ENCODE data around the gene COLEC12. TPM values are rescaled to one million over a fixed set of nuclear protein-coding genes. Genes with fewer than 3 reads are reported as not detected.

Gene COLEC12
- total and polyA plus RNA-seq, 8 donors, result 32.9 to 124 (median 103) TPM

DNA sequence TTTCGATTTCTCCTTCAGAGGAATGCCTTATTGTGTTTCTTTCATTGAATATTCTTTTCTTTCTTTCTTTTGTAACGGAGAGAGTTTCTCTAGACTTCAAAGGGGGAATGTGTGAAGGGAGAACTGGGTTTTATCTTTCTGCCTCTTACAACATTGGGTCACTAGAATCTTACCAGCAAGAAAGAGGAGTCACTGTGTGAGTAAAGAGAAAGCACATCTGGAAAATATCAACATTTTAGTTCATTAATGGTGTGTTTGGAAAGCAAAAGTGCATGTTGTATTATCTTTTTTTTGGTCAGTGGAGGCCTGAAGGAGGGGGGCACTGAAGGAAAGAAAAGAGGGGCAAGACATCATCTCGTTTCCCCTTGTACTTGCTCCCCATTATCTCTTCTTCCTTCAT is 146.0 kb downstream of the COLEC12 start:
- Histone ChIP-seq H3K9me3 (no peaks in the 10 kb centered on the region), H3K27me3 (no peaks in the 10 kb centered on the region), H3K4me3 (no peak overlapping the region), H3K27ac (peak overlapping the region in 1 of 2 donors; percentile 22), H3K36me3 (no peaks in the 10 kb centered on the region), H3K4me1 (no peaks in the 10 kb centered on the region)
- ATAC-seq, result peak; percentile 24
- intact Hi-C loops (cut with DNase I), result no loop called here
- DNase-seq, result peak in 2 of 4 donors; percentile 74 to 80
- TF ChIP-seq, protein P1, sequence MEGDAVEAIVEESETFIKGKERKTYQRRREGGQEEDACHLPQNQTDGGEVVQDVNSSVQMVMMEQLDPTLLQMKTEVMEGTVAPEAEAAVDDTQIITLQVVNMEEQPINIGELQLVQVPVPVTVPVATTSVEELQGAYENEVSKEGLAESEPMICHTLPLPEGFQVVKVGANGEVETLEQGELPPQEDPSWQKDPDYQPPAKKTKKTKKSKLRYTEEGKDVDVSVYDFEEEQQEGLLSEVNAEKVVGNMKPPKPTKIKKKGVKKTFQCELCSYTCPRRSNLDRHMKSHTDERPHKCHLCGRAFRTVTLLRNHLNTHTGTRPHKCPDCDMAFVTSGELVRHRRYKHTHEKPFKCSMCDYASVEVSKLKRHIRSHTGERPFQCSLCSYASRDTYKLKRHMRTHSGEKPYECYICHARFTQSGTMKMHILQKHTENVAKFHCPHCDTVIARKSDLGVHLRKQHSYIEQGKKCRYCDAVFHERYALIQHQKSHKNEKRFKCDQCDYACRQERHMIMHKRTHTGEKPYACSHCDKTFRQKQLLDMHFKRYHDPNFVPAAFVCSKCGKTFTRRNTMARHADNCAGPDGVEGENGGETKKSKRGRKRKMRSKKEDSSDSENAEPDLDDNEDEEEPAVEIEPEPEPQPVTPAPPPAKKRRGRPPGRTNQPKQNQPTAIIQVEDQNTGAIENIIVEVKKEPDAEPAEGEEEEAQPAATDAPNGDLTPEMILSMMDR (IDR thresholded peaks at IDR 0.05), result no peak

DNA sequence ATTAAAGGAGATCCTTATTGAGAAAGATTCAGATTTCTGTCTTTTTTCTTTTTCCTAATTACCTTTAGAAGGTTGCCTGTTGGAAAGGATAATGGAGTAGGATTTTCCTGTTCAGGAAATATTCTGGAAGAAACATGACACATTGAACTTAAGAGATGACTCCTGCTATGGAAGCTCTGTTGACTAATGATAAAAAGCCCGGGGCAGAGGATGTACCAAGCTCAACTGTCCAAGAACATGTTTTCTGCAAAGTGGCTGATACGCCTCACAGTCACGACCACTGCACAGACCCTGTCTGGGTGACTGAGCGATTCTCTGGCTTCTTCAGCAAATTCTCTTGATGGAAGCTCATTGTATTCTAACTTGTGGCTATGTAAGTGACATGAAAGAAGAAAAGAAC is 146.5 kb downstream of the COLEC12 start:
- Histone ChIP-seq H3K9me3 (no peaks in the 10 kb centered on the region), H3K4me3 (no peak overlapping the region), H3K4me1 (no peaks in the 10 kb centered on the region), H3K27me3 (no peaks in the 10 kb centered on the region), H3K36me3 (no peaks in the 10 kb centered on the region), H3K27ac (peak overlapping the region in 1 of 2 donors; percentile 22)
- no peak for DNase-seq
- ATAC-seq, result no peak
- intact Hi-C loops (cut with DNase I), result no loop called here
- TF ChIP-seq, protein P1 (IDR thresholded peaks at IDR 0.05), result no peak

DNA sequence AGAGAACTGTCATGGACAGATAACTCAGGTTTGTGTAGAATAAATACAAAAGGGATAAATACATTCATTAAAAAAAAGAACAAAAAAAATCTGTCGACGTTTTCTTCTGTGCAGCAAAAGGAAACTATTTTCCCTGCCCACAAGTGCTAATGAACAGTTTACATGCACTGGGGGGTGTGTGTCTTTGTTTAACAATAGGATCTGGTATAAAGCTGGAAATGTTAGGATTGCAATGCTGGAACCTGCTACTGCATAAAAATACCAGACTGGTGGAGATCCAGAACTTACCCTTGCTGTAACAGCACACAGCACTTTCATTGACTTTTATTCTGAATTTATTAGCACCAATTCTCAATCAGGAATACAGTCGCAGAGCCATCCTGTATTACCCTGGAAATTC is 148.1 kb downstream of the COLEC12 start:
- DNase-seq, result no peak
- ATAC-seq, result no peak
- TF ChIP-seq, protein P1 (IDR thresholded peaks at IDR 0.05), result no peak

DNA sequence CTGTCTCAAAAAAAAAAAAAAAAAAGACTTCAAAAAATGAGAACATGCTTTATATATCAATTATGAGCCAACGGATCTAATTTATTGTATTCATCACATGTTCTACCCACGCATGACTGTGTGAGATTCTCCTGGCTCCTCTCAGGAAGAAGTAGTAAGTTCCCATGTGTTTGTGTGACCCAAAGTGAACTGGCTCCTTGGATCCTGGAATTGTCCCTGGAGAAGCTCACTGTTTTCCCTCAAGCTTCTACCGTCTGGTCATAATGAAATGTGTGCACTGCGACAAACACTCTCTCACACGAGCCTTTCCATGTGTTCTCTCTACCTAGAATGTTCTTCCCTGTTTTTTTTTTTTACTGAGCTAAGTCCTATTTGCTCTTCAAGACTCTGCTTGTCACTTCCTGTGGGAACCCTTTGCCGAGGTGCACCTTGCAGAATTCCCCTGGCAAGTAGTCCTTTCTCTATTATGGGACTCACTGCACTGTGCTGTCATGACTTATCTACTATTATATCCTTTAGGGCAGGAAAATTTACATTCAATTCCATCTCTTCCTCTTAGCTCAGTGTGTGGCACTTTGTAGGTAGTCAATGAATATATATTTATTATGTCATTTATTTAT is 149.4 kb downstream of the COLEC12 start:
- Histone ChIP-seq H3K4me1 (no peaks in the 10 kb centered on the region), H3K4me3 (no peak overlapping the region), H3K27me3 (no peaks in the 10 kb centered on the region), H3K36me3 (no peaks in the 10 kb centered on the region), H3K9me3 (no peaks in the 10 kb centered on the region), H3K27ac (no peak overlapping the region)
- DNase-seq (no peak), ATAC-seq (no peak)
- intact Hi-C loops (cut with DNase I), result no loop called here
- TF ChIP-seq, protein P1 (IDR thresholded peaks at IDR 0.05), result no peak

More for the DNA sequence above, 148.1 kb downstream of the COLEC12 start:
- Histone ChIP-seq H3K36me3 (no peaks in the 10 kb centered on the region), H3K4me1 (no peaks in the 10 kb centered on the region), H3K9me3 (no peaks in the 10 kb centered on the region), H3K4me3 (no peak overlapping the region), H3K27ac (no peak overlapping the region), H3K27me3 (no peaks in the 10 kb centered on the region)
- intact Hi-C loops (cut with DNase I), result no loop called here

DNA sequence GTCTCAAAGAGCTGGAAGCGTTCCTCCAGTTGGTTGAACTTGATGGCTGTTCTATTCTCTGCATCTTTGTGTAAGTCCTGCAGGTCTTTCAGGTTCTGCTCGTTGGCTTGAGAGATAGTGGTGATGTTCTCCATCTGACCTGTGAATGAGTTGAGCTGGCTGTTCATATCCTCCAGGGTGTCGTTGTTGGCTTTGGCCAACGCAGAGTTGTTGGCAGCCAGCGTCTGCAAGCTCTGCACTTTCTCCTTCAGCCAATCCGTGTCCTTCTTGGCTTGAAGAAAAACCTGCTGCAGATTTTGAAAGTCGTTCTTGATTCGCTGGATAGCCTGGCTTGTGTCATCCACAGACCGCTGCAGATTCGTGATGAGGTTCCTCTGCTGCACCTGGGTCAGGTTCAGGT is 153.9 kb downstream of the COLEC12 start:
- no peaks in the 10 kb centered on the region for H3K4me1 ChIP-seq
- ATAC-seq (no peak), DNase-seq (no peak)
- intact Hi-C loops (cut with DNase I), result no loop called here
- no peak overlapping the region for H3K4me3 ChIP-seq
- H3K9me3 ChIP-seq, result no peaks in the 10 kb centered on the region
- TF ChIP-seq, protein P1 (IDR thresholded peaks at IDR 0.05), result no peak
- H3K27ac ChIP-seq, result no peak overlapping the region
- peaks cover 0 to 3% of the 10 kb centered on the region in 2 donors for H3K36me3 ChIP-seq
- H3K27me3 ChIP-seq, result no peaks in the 10 kb centered on the region
